H1 (cell line): Measurements from ENCODE around the gene SMPX. TPM values are rescaled to one million over a fixed set of nuclear protein-coding genes. Genes with fewer than 3 reads are reported as not detected.

Experiments used
- CTCF ChIA-PET: fragments of 300-600 bp; sonication (Branson Sonifier 250); formaldehyde crosslinking; loops from one replicate; lab custom pipeline; 2021; ENCODE audit not compliant: partially characterized antibody; lab: Charles Lee
- POLR2A ChIA-PET: fragments of 300-600 bp; sonication (Branson Sonifier 250); formaldehyde crosslinking; loops from one replicate; lab custom pipeline; 2021; ENCODE audit warnings: inconsistent platforms; ENCODE audit not compliant: partially characterized antibody; lab: Charles Lee
- DNase-seq, 2 experiments: peaks; one replicate each; pipeline versions ENCODE4 v3.0.0 to v3.0.0-alpha.2; 2010 to 2022; ENCODE audit warnings: low spot score in 2 of 2, low read depth in 1 of 2, mixed read lengths in 1 of 2
- FAIRE-seq: peaks from 2 replicates; lab custom pipeline; 2011; peaks lifted over from hg19 to GRCh38; lab: Jason Lieb, UNC
- H2AFZ ChIP-seq: 2 replicates; pipeline ENCODE4 v1.8.1; 2012; ENCODE audit warnings: low read length, inconsistent platforms
- H2AK5ac ChIP-seq: 2 replicates; pipeline ENCODE4 v1.6.1; 2013; ENCODE audit warnings: low read depth, low read length
- H2BK120ac ChIP-seq: replicated peaks from 2 replicates; pipeline ENCODE3; 2013; ENCODE audit warnings: low read depth, low read length, inconsistent platforms
- H2BK12ac ChIP-seq: 2 replicates; pipeline ENCODE4 v1.6.1; 2013; ENCODE audit warnings: low read depth, low read length
- H2BK15ac ChIP-seq: 2 replicates; pipeline ENCODE4 v1.6.1; 2013; ENCODE audit warnings: low read length
- H2BK20ac ChIP-seq: 2 replicates; pipeline ENCODE4 v1.6.1; 2013; ENCODE audit warnings: low read length
- H2BK5ac ChIP-seq: 2 replicates; pipeline ENCODE4 v1.6.1; 2013; ENCODE audit warnings: low read depth, low read length
- H3K14ac ChIP-seq: 2 replicates; pipeline ENCODE4 v1.6.1; 2013; ENCODE audit warnings: inconsistent platforms; ENCODE audit not compliant: insufficient read length
- H3K18ac ChIP-seq: 2 replicates; pipeline ENCODE4 v1.6.1; 2013; ENCODE audit warnings: low read length; ENCODE audit errors: extremely low read depth
- H3K23ac ChIP-seq: 2 replicates; pipeline ENCODE4 v1.6.1; 2013; ENCODE audit warnings: inconsistent platforms; ENCODE audit not compliant: insufficient read length
- H3K23me2 ChIP-seq: 2 replicates; pipeline ENCODE4 v1.6.1; 2013; ENCODE audit warnings: low read depth, low read length
- H3K27ac ChIP-seq: 2 replicates; pipeline ENCODE4 v1.6.1; 2011; ENCODE audit warnings: low read depth, low read length, inconsistent platforms
- H3K27me3 ChIP-seq, 4 experiments: replicated peaks in 1 of 4; 1 replicate in 1 of 4; 2 replicates in 3 of 4; pipeline versions ENCODE4 v1.6.1 to v1.8.1; 2011 to 2013; ENCODE audit warnings: low read length in 3 of 4, mild to moderate bottlenecking in 3 of 4, inconsistent platforms in 2 of 4, mixed read lengths in 2 of 4, moderate library complexity in 1 of 4; ENCODE audit not compliant: control insufficient read depth in 3 of 4, insufficient read depth in 3 of 4; ENCODE audit errors: extremely low read depth in 1 of 4
- H3K36me3 ChIP-seq, 4 experiments: 2 replicates each; pipeline versions ENCODE4 v1.6.1 to v1.8.1; 2011 to 2013; ENCODE audit warnings: mild to moderate bottlenecking in 4 of 4, low read length in 3 of 4, moderate library complexity in 2 of 4, control low read depth in 1 of 4, inconsistent platforms in 1 of 4; ENCODE audit not compliant: insufficient read depth in 4 of 4, control insufficient read depth in 2 of 4
- H3K4ac ChIP-seq: replicated peaks from 2 replicates; pipeline ENCODE3; 2013; ENCODE audit warnings: low read length, low read depth, mixed read lengths, inconsistent platforms; ENCODE audit not compliant: insufficient read length
- H3K4me1 ChIP-seq, 4 experiments: replicated peaks in 1 of 4; 1 replicate in 1 of 4; 2 replicates in 3 of 4; pipeline versions ENCODE4 v1.6.1 to v1.8.1; 2011 to 2013; ENCODE audit warnings: low read length in 3 of 4, inconsistent platforms in 2 of 4, mixed read lengths in 1 of 4; ENCODE audit not compliant: insufficient read depth in 4 of 4, control insufficient read depth in 3 of 4
- H3K4me2 ChIP-seq, 2 experiments: 2 replicates each; pipeline versions ENCODE4 v1.6.1 to v1.8.1; 2011 to 2013; ENCODE audit warnings: low read depth in 2 of 2, low read length in 2 of 2, control low read depth in 1 of 2, inconsistent platforms in 1 of 2, mild to moderate bottlenecking in 1 of 2; ENCODE audit not compliant: insufficient read depth in 1 of 2
- H3K4me3 ChIP-seq, 4 experiments: fragments of 200-600, 300-600 bp in 1 of 4; sonication (generic), shearing (Covaris generic), sonication (Bioruptor Twin) in 1 of 4; 2 replicates each; pipeline versions ENCODE4 v1.5.1 to v1.8.1; 2011 to 2016; ENCODE audit warnings: low read length in 4 of 4, low read depth in 3 of 4, control low read depth in 2 of 4, inconsistent platforms in 2 of 4, mild to moderate bottlenecking in 2 of 4, mixed read lengths in 1 of 4, moderate library complexity in 1 of 4; ENCODE audit not compliant: insufficient read depth in 2 of 4; ENCODE audit errors: extremely low read depth in 1 of 4
- H3K56ac ChIP-seq: replicated peaks from 2 replicates; pipeline ENCODE3; 2013; ENCODE audit warnings: low read depth, mild to moderate bottlenecking, mixed read lengths, low read length, inconsistent platforms; ENCODE audit not compliant: insufficient read length
- H3K79me1 ChIP-seq: 2 replicates; pipeline ENCODE4 v1.6.1; 2013; ENCODE audit warnings: low read depth, low read length, control low read depth
- H3K79me2 ChIP-seq, 2 experiments: 2 replicates each; pipeline versions ENCODE4 v1.6.1 to v1.8.1; 2012 to 2013; ENCODE audit warnings: low read length in 2 of 2, mild to moderate bottlenecking in 2 of 2, inconsistent platforms in 1 of 2; ENCODE audit not compliant: insufficient read depth in 2 of 2, control insufficient read depth in 1 of 2
- H3K9ac ChIP-seq, 4 experiments: replicated peaks in 1 of 4; 1 replicate in 1 of 4; 2 replicates in 3 of 4; pipeline versions ENCODE4 v1.6.1 to v1.8.1; 2011 to 2013; ENCODE audit warnings: low read depth in 3 of 4, low read length in 3 of 4, control low read depth in 2 of 4, mild to moderate bottlenecking in 2 of 4, moderate library complexity in 2 of 4, inconsistent platforms in 1 of 4; ENCODE audit errors: extremely low read depth in 1 of 4
- H3K9me3 ChIP-seq, 2 experiments: 2 replicates each; pipeline versions ENCODE4 v1.6.1 to v1.8.1; 2012 to 2013; ENCODE audit warnings: mild to moderate bottlenecking in 2 of 2, moderate library complexity in 2 of 2, control low read depth in 1 of 2, inconsistent platforms in 1 of 2, low read depth in 1 of 2, low read length in 1 of 2, mixed read lengths in 1 of 2; ENCODE audit not compliant: insufficient read depth in 2 of 2
- H4K20me1 ChIP-seq, 2 experiments: replicated peaks in 1 of 2; 2 replicates each; pipeline versions ENCODE3 to v1.8.1; 2011 to 2013; ENCODE audit warnings: inconsistent platforms in 2 of 2, low read length in 2 of 2, mild to moderate bottlenecking in 1 of 2; ENCODE audit not compliant: insufficient read depth in 2 of 2, control insufficient read depth in 1 of 2
- H4K5ac ChIP-seq: 2 replicates; pipeline ENCODE4 v1.6.1; 2013; ENCODE audit warnings: low read length, low read depth, mixed read lengths, inconsistent platforms; ENCODE audit not compliant: insufficient read length
- H4K8ac ChIP-seq: 2 replicates; pipeline ENCODE4 v1.8.0; 2013; ENCODE audit warnings: mild to moderate bottlenecking, moderate library complexity, low read length, inconsistent platforms; ENCODE audit not compliant: insufficient read depth; ENCODE audit errors: extremely low read depth
- H4K91ac ChIP-seq: replicated peaks from 2 replicates; pipeline ENCODE3; 2013; ENCODE audit warnings: low read length, mixed read lengths, inconsistent platforms; ENCODE audit not compliant: insufficient read length
- CBX8 ChIP-seq: fragments of 300-800, 300-1000 bp; sonication (generic); IDR thresholded peaks from 2 replicates; pipeline ENCODE4 v1.7.1; 2016; ENCODE audit warnings: low read depth, low read length, borderline replicate concordance
- FOSL1 ChIP-seq: IDR thresholded peaks from 2 replicates; pipeline ENCODE4 v1.6.1; 2011; ENCODE audit warnings: mild to moderate bottlenecking, low read depth, low read length, moderate library complexity; ENCODE audit not compliant: insufficient read depth
- GTF2F1 ChIP-seq: IDR thresholded peaks from 2 replicates; pipeline ENCODE4 v1.6.1; 2012; ENCODE audit warnings: low read depth, low read length, improper control_type of control experiment, borderline replicate concordance
- HDAC2 ChIP-seq, 2 experiments: fragments of 300-600 bp in 1 of 2; sonication (generic) in 1 of 2; IDR thresholded peaks; 2 replicates each; pipeline ENCODE4 v1.6.1; 2011 to 2012; ENCODE audit warnings: low read depth in 2 of 2, low read length in 2 of 2, mild to moderate bottlenecking in 2 of 2, moderate library complexity in 2 of 2, borderline replicate concordance in 1 of 2, inconsistent platforms in 1 of 2
- NANOG ChIP-seq: IDR thresholded peaks from 2 replicates; pipeline ENCODE4 v1.6.1; 2011; ENCODE audit warnings: low read length, low read depth, mild to moderate bottlenecking, inconsistent platforms; ENCODE audit not compliant: insufficient read depth, poor library complexity, severe bottlenecking
- POLR2AphosphoS5 ChIP-seq: IDR thresholded peaks from 2 replicates; pipeline ENCODE4 v1.6.1; 2011; ENCODE audit warnings: low read depth, low read length
- SAP30 ChIP-seq: fragments of 300-600 bp; sonication (generic); IDR thresholded peaks from 2 replicates; pipeline ENCODE4 v1.7.1; 2012; ENCODE audit warnings: low read length, moderate library complexity, mild to moderate bottlenecking, inconsistent platforms; ENCODE audit not compliant: insufficient read depth, insufficient replicate concordance
- TAF1 ChIP-seq: IDR thresholded peaks from 2 replicates; pipeline ENCODE4 v1.6.1; 2011; ENCODE audit warnings: mild to moderate bottlenecking, low read depth, low read length
- WGBS, 2 experiments: shearing (Covaris generic) in 1 of 2; methylation state at CpG; one replicate each; pipeline versions ENCODE4 v1.1.6 to v1.1.7; 2013 to 2015; ENCODE audit warnings: low lambda C conversion rate in 2 of 2, mixed read lengths in 2 of 2, inconsistent platforms in 1 of 2, low coverage in 1 of 2, missing lambda C conversion rate in 1 of 2; ENCODE audit not compliant: insufficient replicate concordance in 2 of 2, insufficient coverage in 1 of 2, insufficient read length in 1 of 2; ENCODE audit errors: extremely low coverage in 1 of 2, missing lambda C conversion rate in 1 of 2; 5-methylcytosine and 5-hydroxymethylcytosine counted together
- polyA plus RNA-seq, 7 experiments: library from polyadenylated mRNA; depleted of rRNA in 3 of 7; stranded (reverse) in 5 of 7; unstranded in 2 of 7; fragments of >200 nt in 5 of 7; fragments of 200-250 nt in 2 of 7; gene quantifications; 1 replicate in 5 of 7; 2 replicates in 1 of 7; 4 replicates in 1 of 7; pipeline versions ENCODE4 v1.2.1 to v1.2.3, GENCODE V29; 2011 to 2013; ENCODE audit warnings: missing spikeins in 2 of 7, mixed read lengths in 2 of 7
- total RNA-seq: library from RNA; stranded (reverse); fragmentation: NEBNext Ultra II Directional; extraction: Animal tissue kit (Norgen Biotek cat#: 25700); gene quantifications from 2 replicates; pipeline ENCODE4 v1.2.1, GENCODE V29; 2021

Gene SMPX
- total and polyA plus RNA-seq, 2 of the 8 experiments (the other 6 are each of a cell fraction or from before 2014, with no cell fraction given): not detected

DNA sequence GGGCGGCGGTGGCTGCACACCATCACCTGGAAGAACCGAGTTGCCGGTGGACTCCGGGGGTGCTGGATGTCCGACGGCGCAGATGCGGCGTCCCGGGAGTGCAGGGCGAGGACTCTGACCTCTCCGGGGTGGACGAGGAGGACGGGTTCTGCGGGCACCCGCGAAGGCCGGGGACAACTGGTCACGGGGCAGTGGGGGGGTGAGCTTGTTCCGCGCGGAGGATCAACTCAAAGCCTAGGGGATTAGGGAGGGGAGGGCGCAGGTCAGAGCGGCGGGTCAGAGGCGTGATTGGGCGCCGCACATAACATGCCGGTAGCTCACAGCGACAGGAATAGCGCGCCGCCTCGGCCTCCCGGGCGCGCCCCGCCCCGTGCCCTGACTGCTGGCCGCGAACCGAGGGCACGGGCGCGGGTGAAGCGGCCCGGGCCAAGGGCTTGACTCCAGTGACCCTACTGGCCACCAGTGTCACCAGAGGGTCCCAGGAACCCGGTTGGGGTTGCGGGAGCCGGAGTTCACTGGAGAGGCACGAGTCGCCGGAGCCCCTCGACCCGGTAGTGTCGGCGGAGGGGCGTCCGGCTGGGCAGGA is 99.7 kb downstream of the SMPX start, which contains the start of gene KLHL34:
Gene KLHL34 (minus strand): TSS at position 179 of the 586 bp plus-strand sequence. CDS start 542 bp downstream, outside the sequence.
- H3K14ac ChIP-seq: no peak within 1 kb of the TSS
- no peaks in the 10 kb centered on the region for H3K79me1 ChIP-seq
- TF ChIP-seq SAP30: no peak
- TF ChIP-seq GTF2F1: no peak
- no peak for TF ChIP-seq POLR2AphosphoS5
- TF ChIP-seq FOSL1: no peak
- TF ChIP-seq HDAC2 (IDR thresholded peaks at IDR 0.05; ENCODE audit: borderline replicate concordance in 1 of 2, low read depth in 2 of 2, low read length in 2 of 2): no peak
- no peak for TF ChIP-seq NANOG
- no peak for TF ChIP-seq CBX8
- TF ChIP-seq TAF1: no peak
- TF ChIP-seq, all 59 proteins: peak for 0
- Histone ChIP-seq H3K23me2 (no peaks in the 10 kb centered on the region), H3K9me3 (no peaks in the 10 kb centered on the region; a peak in 1 of 4 replicates), H3K23ac (no peak within 1 kb of the TSS), H3K18ac (no peak within 1 kb of the TSS), H4K20me1 (no peaks in the 10 kb centered on the region), H4K91ac (no peak within 1 kb of the TSS), H2BK15ac (no peak within 1 kb of the TSS), H3K36me3 (no peaks in the 10 kb centered on the region), H2AFZ (no peak within 1 kb of the TSS), H2BK5ac (no peak within 1 kb of the TSS), H3K4me1 (no peaks in the 10 kb centered on the region), H2BK20ac (no peak within 1 kb of the TSS), H3K4ac (no peak within 1 kb of the TSS), H3K27me3 (no peaks in the 10 kb centered on the region), H3K79me2 (no peaks in the 10 kb centered on the region), H3K56ac (no peak within 1 kb of the TSS), H4K5ac (no peak within 1 kb of the TSS), H3K9ac (no peak within 1 kb of the TSS), H4K8ac (no peak within 1 kb of the TSS), H3K4me2 (peak within 1 kb of the TSS in 1 of 2 experiments; percentile 18; a peak in 1 of 4 replicates), H2AK5ac (no peak within 1 kb of the TSS), H2BK12ac (no peak within 1 kb of the TSS), H3K27ac (no peak within 1 kb of the TSS), H3K4me3 (no peak within 1 kb of the TSS; a peak in 1 of 8 replicates), H2BK120ac (no peak within 1 kb of the TSS)
- ChIA-PET CTCF (no interaction called here), POLR2A (no interaction called here)
- 95% methylated on average over 12 of the region's 60 CpGs; no CpG with 5 or more reads in 1 of the 2 experiments for WGBS, 2 experiments
- DNase-seq: no peak
- no peak for FAIRE-seq
